BJ (cell line): ENCODE measurements around the gene HEG1. TPM values are rescaled to one million over a fixed set of nuclear protein-coding genes. Genes with fewer than 3 reads are reported as not detected.

Experiments
- CTCF ChIA-PET: fragments of 350-600 bp; formaldehyde crosslinking; extraction: SDS; loops from one replicate; lab custom pipeline; 2021; ENCODE audit warnings: antibody characterized with exemption, inconsistent platforms; lab: Yijun Ruan, JAX
- POLR2A ChIA-PET: fragments of 300-600 bp; sonication (Branson Sonifier 250); formaldehyde crosslinking; extraction: SDS; loops from one replicate; lab custom pipeline; 2021; ENCODE audit warnings: antibody characterized with exemption; lab: Charles Lee
- DNase-seq: peaks from one replicate; pipeline ENCODE4 v3.0.0-alpha.2; 2011; ENCODE audit warnings: low read depth
- H3K27me3 ChIP-seq: 2 replicates; pipeline ENCODE4 v1.6.0; 2011; ENCODE audit warnings: low read length; ENCODE audit not compliant: control insufficient read depth, insufficient read depth
- H3K36me3 ChIP-seq: 2 replicates; pipeline ENCODE4 v1.5.1; 2011; ENCODE audit warnings: low read length; ENCODE audit not compliant: control insufficient read depth, insufficient read depth
- H3K4me3 ChIP-seq: 2 replicates; pipeline ENCODE4 v1.5.1; 2011; ENCODE audit warnings: low read depth, mild to moderate bottlenecking, control low read depth, low read length
- CTCF ChIP-seq: IDR thresholded peaks from 2 replicates; pipeline ENCODE4 v1.5.1; 2011; ENCODE audit warnings: low read depth, mild to moderate bottlenecking, control low read depth, inconsistent platforms, low read length, moderate library complexity; ENCODE audit not compliant: insufficient read depth
- polyA plus RNA-seq: library from polyadenylated mRNA; depleted of rRNA; stranded (reverse); fragments of >200 nt; gene quantifications from 2 replicates; pipeline ENCODE4 v1.2.3, GENCODE V29; 2011

HEG1 gene
- polyA plus RNA-seq, 1 experiment: 94.7 TPM

DNA sequence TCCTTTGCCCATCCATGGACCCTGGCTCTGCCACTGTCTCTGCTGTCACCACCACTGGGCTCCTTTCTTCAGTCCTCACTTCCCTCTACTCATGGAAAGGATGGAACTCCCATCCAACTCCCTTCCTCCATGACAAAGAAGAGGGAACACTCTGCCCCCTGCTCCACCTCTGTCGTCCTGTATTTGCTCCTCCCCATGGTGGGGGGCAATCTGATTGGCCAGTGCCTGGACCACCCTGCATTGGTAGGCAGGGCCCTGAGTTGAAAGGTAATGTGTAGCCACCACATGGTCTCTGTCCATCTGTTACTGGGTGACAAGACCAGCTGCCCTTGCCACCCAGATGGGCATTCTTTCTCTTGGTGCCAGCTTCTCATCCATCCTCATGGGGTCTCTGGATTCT lies 20.7 kb upstream of the HEG1 start:
- DNase-seq: no peak
- TF ChIP-seq CTCF: no peak
- Histone ChIP-seq H3K4me3 (no peak overlapping the region), H3K36me3 (no peaks in the 10 kb centered on the region), H3K27me3 (no peaks in the 10 kb centered on the region)
- CTCF ChIA-PET: no interaction called here
- POLR2A ChIA-PET: no interaction called here

DNA sequence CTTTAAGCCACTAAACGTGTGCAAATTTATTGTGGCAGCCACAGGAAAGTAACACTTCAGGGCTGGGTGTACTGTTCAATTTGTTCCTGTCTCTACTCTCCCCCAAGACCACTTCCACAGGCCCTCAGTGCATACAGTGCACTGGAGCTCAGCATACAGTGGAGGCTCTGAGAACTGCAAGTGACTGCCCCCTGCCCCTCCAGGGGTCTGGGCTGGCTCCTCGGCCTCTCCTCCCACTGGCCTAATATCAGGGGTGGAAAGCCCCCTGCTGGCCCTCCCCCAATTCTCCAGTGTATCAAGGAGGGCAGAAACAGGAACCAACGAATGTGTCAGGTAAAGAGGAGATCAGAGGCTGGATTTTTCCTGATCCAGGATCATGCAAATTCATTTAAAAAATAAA lies 19.9 kb upstream of the HEG1 start:
- no peak overlapping the region for H3K4me3 ChIP-seq
- ChIA-PET POLR2A (no interaction called here), CTCF (interaction anchor here (0.8 kb wide), 1 partner anchor 14 kb away, joined by 4 read pairs; no protein-coding TSS in a partner anchor)
- TF ChIP-seq CTCF: no peak
- H3K36me3 ChIP-seq: no peaks in the 10 kb centered on the region
- no peak for DNase-seq
- no peaks in the 10 kb centered on the region for H3K27me3 ChIP-seq

- no peak for DNase-seq
- Histone ChIP-seq H3K4me3 (no peak overlapping the region), H3K27me3 (no peaks in the 10 kb centered on the region), H3K36me3 (no peaks in the 10 kb centered on the region)
- POLR2A ChIA-PET: no interaction called here
- no peak for TF ChIP-seq CTCF
- CTCF ChIA-PET: no interaction called here
Measured at GRCh38 chr3:125073390-125073905, 17.7 kb upstream of the HEG1 start.

GRCh38 chr3:125072749-125073389 lies 17.1 kb upstream of the HEG1 start:
- Histone ChIP-seq H3K4me3 (no peak overlapping the region), H3K36me3 (no peaks in the 10 kb centered on the region), H3K27me3 (no peaks in the 10 kb centered on the region)
- ChIA-PET POLR2A (no interaction called here), CTCF (interaction anchor here (1.1 to 1.5 kb wide), 2 partner anchors 9 to 10 kb away, joined by 3 to 6 read pairs; no protein-coding TSS in a partner anchor)
- no peak for TF ChIP-seq CTCF
- DNase-seq: no peak

GRCh38 chr3:125072301-125072700 lies 16.5 kb upstream of the HEG1 start:
- CTCF ChIA-PET: interaction anchor here (0.6 to 1.5 kb wide), 3 partner anchors 9 to 15 kb away, joined by 3 to 6 read pairs (median 3); no protein-coding TSS in a partner anchor

More at GRCh38 chr3:125072301-125072700, 16.5 kb upstream of the HEG1 start:
- POLR2A ChIA-PET: no interaction called here
- Histone ChIP-seq H3K4me3 (no peak overlapping the region), H3K36me3 (no peaks in the 10 kb centered on the region), H3K27me3 (no peaks in the 10 kb centered on the region)
- no peak for TF ChIP-seq CTCF
- DNase-seq: no peak
